ENCODE data around the gene ERCC1.
"Not testable (repeated sequence)": the region's sequence is repeated elsewhere in the genome, so short reads cannot be mapped to it uniquely, and the experiment has no call there.

The ERCC1 gene

GRCh38 chr19:45428384-45429231 is 4.9 kb upstream of the ERCC1 start:
- peak in 1 of 2 experiments; percentile 26 for DNase-seq

GRCh38 chr19:45424191-45425058 is 708 bp upstream of the ERCC1 start:
- peak; percentile 54 to 60 for DNase-seq

- no peak for DNase-seq
Measured at GRCh38 chr19:45423033-45423588, 606 bp downstream of the ERCC1 start.

GRCh38 chr19:45421947-45422498 is 1.7 kb downstream of the ERCC1 start:
- no peak for DNase-seq

- no peak for DNase-seq
Measured at GRCh38 chr19:45420871-45421270, 2.8 kb downstream of the ERCC1 start.

- DNase-seq: no peak
Measured at GRCh38 chr19:45420356-45420755, 3.4 kb downstream of the ERCC1 start.

GRCh38 chr19:45419895-45420294 is 3.8 kb downstream of the ERCC1 start:
- DNase-seq: no peak

- no peak for DNase-seq
Measured at GRCh38 chr19:45419396-45419795, 4.3 kb downstream of the ERCC1 start.

GRCh38 chr19:45418802-45419201 is 4.9 kb downstream of the ERCC1 start:
- no peak for DNase-seq

GRCh38 chr19:45417151-45417550 is 6.6 kb downstream of the ERCC1 start:
- DNase-seq: no peak

- no peak for DNase-seq
Measured at GRCh38 chr19:45414468-45414867, 9.2 kb downstream of the ERCC1 start.

GRCh38 chr19:45413497-45413896 is 10.2 kb downstream of the ERCC1 start:
- DNase-seq: no peak

- not testable (repeated sequence) for DNase-seq
Measured at GRCh38 chr19:45410330-45410729, 13.4 kb downstream of the ERCC1 start.

GRCh38 chr19:45409557-45409920 is 14.2 kb downstream of the ERCC1 start:
- DNase-seq: no peak

- no peak for DNase-seq
Measured at GRCh38 chr19:45408830-45409556, 14.7 kb downstream of the ERCC1 start.

- no peak for DNase-seq
Measured at GRCh38 chr19:45408121-45408520, 15.6 kb downstream of the ERCC1 start.

- DNase-seq: not testable (repeated sequence)
Measured at GRCh38 chr19:45407585-45407984, 16.1 kb downstream of the ERCC1 start.

GRCh38 chr19:45407091-45407375 is 16.7 kb downstream of the ERCC1 start:
- no peak for DNase-seq

GRCh38 chr19:45406226-45407090 is 17.3 kb downstream of the ERCC1 start, which contains the start of gene POLR1G:
Gene POLR1G (plus strand): TSS chr19:45406644. CDS start chr19:45406697, 53 bp downstream.
- DNase-seq: peak; percentile 81 to 85

- DNase-seq: peak; percentile 85 to 89
Measured at GRCh38 chr19:45405435-45406225, 18.1 kb downstream of the ERCC1 start.
